KBM-7 (cell line): Measurements from ENCODE around the gene AGBL1.

Source experiments
- DNase-seq: peaks from one replicate; pipeline ENCODE4 v3.0.0-alpha.2; 2015
- in situ Hi-C: fragments of 300-500 bp; cut with MboI; formaldehyde crosslinking; loops from 2 replicates; pipeline ENCODE4 v1.14.3; 2020; ENCODE audit warnings: low sequenced_read_pairs, low pct_unique_long_range_greater_than_20kb, mixed read lengths

AGBL1 gene

GRCh38 chr15:86157606-86158293 lies 78.1 kb downstream of the AGBL1 start:
- DNase-seq = no peak
- in situ Hi-C loops = no loop called here

- DNase-seq = no peak
- in situ Hi-C loops = no loop called here
Measured at GRCh38 chr15:86159468-86159867, 79.8 kb downstream of the AGBL1 start.

DNA sequence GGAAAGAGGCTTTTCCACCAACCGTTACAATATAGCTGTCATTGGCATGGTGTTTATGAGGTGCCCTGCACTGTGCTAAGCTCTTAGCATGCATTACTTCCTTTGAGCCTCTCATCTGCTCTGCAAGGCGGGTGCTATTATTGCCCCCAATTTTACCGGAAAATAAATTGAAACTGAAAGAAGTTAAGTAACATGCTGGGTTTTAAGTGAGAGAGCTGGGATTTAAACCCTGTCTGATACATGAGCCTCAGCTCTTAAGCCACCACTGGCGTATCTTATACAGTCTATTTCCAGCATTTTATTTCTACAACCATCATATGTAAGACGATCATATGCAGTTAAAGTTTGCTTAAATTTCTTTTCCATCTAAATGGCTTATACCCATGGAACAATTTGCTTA lies 81.6 kb downstream of the AGBL1 start:
- in situ Hi-C loops = no loop called here
- DNase-seq = no peak

DNA sequence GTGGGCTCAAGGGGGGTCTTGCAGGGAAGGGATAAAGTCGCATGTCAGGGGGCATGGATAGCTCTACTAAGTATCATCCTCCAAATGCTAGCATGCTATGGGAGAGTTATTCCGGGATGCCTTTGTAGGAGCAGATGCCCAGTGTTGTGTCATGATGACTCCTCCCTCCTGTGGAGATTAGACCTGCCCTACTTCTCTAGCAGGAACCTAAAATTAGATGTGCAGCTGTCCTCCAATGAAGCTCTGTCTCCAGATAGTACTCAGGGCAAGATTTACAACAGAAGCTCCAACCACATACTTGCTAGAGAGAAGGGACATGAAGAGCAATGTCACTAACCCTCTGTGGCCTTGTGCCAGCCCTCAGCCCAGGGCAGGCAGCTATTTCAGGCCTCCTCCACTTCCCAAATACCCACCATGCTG lies 82.5 kb downstream of the AGBL1 start:
- DNase-seq = no peak
- in situ Hi-C loops = no loop called here

GRCh38 chr15:86162641-86163040 lies 83.0 kb downstream of the AGBL1 start:
- in situ Hi-C loops = no loop called here

GRCh38 chr15:86163816-86164215 lies 84.1 kb downstream of the AGBL1 start:
- in situ Hi-C loops = no loop called here

More at GRCh38 chr15:86162641-86163040, 83.0 kb downstream of the AGBL1 start:
- DNase-seq = no peak

GRCh38 chr15:86164232-86164898 lies 84.7 kb downstream of the AGBL1 start:
- in situ Hi-C loops = no loop called here
- DNase-seq = no peak

More at GRCh38 chr15:86163816-86164215, 84.1 kb downstream of the AGBL1 start:
- no peak for DNase-seq

- in situ Hi-C loops = no loop called here
- DNase-seq = no peak
Measured at GRCh38 chr15:86165265-86166211, 85.9 kb downstream of the AGBL1 start.

- DNase-seq = no peak
- in situ Hi-C loops = no loop called here
Measured at GRCh38 chr15:86167841-86168240, 88.2 kb downstream of the AGBL1 start.

GRCh38 chr15:86178845-86179244 lies 99.2 kb downstream of the AGBL1 start:
- in situ Hi-C loops = no loop called here
- DNase-seq = no peak

GRCh38 chr15:86183596-86184491 lies 104.2 kb downstream of the AGBL1 start:
- DNase-seq = no peak
- in situ Hi-C loops = no loop called here

GRCh38 chr15:86193716-86194380 lies 114.2 kb downstream of the AGBL1 start:
- in situ Hi-C loops = no loop called here

DNA sequence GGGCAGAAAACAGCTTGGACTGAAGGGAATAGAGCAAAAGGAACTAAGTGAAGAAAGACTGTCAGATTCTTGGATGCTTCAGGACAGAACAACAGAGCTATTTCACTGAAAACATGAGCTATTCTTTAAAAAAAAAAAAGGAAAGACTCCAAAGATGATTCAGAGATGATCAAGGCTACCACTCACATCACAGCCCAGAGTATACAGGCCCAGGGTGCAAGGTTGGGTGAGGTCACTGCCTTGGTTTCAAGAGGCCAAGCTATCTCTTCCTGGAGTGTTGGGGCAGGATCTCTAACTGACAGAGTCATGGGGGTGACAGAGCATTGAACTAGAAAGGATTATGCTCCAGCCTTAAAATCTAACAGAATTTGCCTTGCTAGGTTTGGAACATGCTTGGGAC lies 118.1 kb downstream of the AGBL1 start:
- in situ Hi-C loops = no loop called here
- DNase-seq = no peak

More at GRCh38 chr15:86193716-86194380, 114.2 kb downstream of the AGBL1 start:
- no peak for DNase-seq

DNA sequence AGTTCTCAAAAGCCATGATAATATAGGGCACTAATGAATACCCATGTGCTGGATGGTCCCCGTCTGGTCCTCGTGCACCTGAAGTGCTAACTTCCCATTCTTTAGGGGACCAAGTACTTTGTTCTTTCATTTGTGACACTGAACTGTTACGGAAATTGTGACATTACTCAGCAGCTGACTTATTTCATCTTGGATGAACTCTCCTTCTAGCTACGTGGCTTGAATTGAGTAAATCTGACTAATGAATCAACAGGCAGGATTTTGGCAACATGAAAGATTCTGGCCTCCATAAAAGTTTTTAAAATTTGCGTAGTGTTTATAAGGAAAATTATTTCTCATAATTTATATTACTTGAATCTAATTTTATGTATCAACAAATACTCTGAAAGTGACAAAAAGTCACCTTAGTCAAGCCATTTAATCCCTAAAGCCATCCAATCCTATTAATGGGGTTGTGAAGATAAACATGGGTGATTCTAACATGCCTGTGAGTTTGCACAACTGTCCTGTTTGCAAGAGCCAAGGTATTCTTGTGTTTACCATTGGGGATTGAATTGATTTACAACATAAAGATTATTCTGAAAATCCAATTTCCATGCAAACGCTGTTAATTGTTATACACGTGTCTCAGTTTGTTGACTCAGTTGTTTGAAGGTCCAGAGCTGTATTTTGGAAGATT lies 119.9 kb downstream of the AGBL1 start:
- no peak for DNase-seq
- in situ Hi-C loops = no loop called here

GRCh38 chr15:86201313-86202008 lies 121.8 kb downstream of the AGBL1 start:
- DNase-seq = no peak

GRCh38 chr15:86203462-86203861 lies 123.8 kb downstream of the AGBL1 start:
- DNase-seq = no peak
- in situ Hi-C loops = no loop called here

More at GRCh38 chr15:86201313-86202008, 121.8 kb downstream of the AGBL1 start:
- in situ Hi-C loops = no loop called here

DNA sequence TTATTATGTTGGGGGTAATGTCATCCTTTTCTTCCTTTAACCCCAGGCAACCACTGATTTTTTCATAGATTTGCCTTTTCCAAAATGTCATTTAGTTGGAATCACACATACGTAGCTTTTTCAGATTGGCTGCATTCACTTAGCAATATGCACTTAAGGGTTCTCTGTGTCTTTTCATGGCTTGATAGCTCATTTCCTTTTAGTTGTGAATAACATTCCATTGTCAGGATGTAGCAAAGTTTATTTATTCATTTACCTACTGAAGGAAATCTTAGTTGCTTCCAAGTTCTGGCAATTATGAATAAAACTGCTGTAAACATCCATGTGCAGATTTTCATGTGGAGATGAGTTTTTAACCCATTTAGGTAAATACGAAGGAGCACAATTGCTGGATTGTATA lies 125.4 kb downstream of the AGBL1 start:
- in situ Hi-C loops = no loop called here
- DNase-seq = no peak
